ENCODE measurements around the gene KLF13.

Gene KLF13

DNA sequence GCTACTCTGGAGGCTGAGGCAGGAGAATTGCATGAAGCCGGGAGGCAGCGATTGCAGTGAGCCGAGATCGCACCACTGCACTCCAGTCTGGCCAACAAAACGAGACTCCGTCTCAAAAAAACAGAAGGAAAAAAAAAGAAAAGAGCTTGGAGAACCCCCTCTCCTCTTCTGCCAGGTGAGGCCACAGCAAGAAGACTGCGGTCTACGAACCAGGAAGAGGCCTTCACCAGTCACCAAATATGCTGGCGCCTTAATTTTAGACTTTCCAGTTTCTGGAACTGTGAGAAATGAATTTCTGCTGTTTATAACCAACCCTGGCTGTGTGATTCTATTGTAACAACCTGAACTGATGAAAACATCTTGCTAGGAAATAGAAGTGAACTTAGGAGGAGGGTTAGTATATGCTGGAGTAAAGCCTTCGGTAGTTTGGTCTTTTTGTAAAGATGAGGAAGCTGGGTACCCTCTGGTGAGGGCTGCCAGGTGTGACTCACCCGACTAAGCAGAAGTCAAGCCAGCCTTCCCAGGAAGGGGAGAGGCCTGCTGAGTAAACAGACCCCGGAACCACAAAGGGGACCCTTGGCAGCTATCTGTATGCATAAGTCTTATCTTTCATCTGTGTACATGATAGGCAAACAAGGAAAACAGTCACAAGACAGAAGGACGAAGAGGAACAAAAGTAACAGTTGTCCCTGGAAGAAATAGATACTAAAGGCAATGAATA lies 78.7 kb downstream of the KLF13 start:
- no peak for DNase-seq

DNA sequence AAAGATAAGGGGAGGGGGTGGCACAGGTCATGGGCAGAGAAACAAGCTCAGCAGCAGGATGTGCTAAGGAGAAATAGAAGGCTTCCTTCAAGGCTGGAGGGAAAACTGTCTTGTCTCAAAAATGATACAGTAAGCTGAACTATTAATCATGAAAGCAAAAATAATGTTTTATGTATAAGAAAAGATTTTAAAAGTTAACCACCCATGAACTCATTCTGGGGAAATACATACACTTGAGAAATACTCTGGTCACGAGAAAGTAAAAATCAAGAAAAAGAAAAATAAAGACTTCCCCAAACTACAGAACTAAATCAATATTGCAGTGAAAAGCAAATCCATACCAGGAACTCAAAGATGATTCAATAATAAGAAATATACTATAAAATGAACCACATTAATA lies 80.7 kb downstream of the KLF13 start:
- no peak for DNase-seq

DNA sequence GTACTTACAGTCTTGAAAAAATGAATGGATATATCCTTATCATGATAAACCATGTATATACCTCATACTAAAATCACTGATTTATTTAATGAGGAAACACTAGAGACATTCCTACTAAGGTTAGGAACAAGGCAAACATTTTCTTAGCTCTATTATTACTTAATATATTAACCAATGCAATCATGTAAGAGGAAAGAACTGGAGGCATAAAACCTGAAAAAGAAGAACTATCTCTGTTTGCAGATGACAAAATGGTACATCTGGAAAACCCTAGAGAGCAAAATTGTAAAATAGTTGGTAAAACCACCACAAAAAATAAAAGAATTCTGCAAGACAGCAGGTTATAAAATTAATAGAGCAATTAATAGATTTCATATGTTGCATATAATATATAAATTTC lies 81.2 kb downstream of the KLF13 start:
- no peak for DNase-seq

DNA sequence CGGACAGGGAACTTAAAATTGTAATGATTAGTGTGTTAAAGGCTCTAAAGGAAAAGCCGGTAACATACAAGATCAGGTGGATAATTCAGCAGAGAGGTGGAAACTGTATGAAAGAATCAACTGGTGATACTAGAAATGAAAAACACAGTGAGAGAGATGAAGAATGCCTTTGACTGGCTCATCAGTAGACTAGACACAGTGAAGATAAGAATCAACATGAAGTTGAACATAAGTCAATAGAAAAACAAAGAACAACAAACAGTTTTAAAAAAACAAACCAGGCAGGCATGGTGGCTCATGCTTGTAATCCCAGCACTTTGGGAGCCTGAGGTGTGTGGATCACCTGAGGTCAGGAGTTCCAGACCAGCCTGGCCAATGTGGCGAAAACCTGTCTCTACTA lies 82.1 kb downstream of the KLF13 start:
- no peak for DNase-seq

DNA sequence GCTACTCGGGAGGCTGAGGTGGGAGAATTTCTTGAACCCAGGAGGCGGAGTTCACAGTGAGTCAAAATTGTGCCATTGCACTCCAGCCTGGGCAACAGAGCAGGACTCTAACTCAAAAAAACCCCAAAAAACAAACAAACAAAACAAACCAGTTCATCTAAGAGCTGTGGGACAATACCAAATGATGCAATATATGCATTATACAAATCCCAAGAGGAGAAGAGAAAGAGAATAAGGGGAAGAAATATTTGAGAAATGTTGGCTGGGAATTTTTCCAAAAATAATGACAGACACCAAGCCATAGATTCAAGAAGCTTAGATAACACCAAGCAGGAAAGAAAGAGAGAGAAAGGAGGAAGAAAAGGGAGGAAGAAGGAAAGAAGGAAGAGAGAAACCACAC lies 82.5 kb downstream of the KLF13 start:
- DNase-seq, result no peak

DNA sequence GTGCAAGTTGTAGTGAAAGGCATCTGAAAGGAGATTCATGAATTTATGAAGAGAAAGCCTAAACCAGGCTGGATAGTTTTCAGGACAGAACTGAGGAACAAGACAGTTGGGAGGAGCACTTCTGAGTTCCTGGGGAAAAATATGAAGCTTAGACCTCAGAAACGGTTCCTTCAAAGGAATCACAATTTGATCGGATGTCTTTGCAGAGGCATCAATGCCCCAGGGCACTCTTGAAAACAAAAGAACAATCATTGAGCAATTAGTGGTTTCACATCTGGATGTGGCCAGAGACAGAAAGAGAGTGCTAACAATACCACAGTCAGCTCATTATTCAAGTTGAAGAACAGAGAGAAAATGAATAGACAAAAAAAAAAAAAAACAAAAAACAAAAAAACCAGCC lies 86.2 kb downstream of the KLF13 start:
- DNase-seq, result no peak

DNA sequence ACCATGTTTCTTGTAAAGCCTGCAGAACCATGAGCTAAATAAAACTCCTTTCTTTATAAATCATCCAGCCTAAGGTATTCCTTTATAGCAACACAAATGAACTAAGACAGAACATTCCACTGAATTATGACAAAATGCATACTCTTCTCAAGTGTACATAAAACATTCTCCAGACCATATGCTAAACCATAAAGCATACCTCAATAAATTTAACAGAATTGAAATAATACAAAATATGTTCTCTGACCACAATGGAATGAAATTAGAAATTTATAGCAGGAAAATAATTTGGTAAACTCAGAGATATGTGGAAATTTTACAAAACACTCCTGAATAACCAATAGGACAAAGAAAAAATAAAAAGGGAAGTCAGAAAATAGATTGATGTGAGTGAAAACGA lies 88.6 kb downstream of the KLF13 start:
- no peak for DNase-seq

DNA sequence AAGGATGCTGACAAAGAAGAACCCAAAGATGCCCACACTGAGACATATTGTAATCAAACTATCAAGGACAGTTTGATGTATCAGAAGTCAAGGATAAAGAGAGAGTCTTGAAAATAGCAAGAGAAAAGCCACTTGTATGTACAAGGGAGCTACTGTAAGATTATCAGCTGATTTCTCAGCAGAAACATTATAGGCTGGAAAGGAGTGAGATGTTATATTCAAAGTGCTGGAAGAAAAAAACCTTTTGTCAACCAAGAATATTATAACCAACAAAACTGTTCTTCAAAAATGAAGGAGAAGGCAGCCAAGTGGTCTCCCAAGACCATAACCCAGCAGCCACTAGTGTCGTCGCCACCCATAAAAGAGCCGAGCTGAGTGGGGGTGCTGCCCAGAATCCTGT lies 93.2 kb downstream of the KLF13 start:
- DNase-seq, result no peak

DNA sequence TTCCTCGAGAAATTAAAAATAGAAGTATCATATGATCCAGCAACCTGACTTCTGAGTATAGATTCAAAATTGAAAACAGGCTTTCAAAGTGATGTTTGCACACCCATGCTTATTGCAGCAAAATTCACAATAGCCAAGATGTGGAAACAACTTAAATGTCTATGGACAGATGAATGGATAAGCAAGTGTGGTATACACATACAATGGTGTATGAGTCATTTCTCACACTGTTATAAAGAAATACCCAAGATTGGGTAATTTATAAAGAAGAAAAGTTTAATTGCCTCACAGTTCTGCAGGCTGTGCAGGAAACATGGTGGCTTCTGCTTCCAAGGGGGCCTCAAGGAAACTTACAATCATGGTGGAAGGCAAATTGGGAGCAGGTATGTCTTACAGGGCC lies 100.8 kb downstream of the KLF13 start:
- no peak for DNase-seq
